Neural cell (in vitro differentiated cells): ENCODE data around the gene ARHGAP4.

Experiments used
- EP300 ChIP-seq: fragments of 450-650 bp; conservative IDR thresholded peaks from 2 replicates; pipeline ENCODE4 v1.6.1; 2014; ENCODE audit warnings: antibody characterized with exemption, mild to moderate bottlenecking, moderate library complexity; ENCODE audit not compliant: poor library complexity, severe bottlenecking
- EZH2 ChIP-seq: fragments of 200-600, 300-800 bp; shearing (Covaris generic), sonication (generic); IDR thresholded peaks from 2 replicates; pipeline ENCODE4 v1.6.1; 2014; ENCODE audit warnings: antibody characterized with exemption, low read length, borderline replicate concordance, mild to moderate bottlenecking; ENCODE audit not compliant: insufficient read depth, poor library complexity, severe bottlenecking
- POLR2AphosphoS5 ChIP-seq: IDR thresholded peaks from 2 replicates; pipeline ENCODE4 v1.6.1; 2012
- TF ChIP-seq, protein P1 (sequence below): fragments of 450-650 bp; IDR thresholded peaks from 2 replicates; pipeline ENCODE4 v1.5.1; 2014; ENCODE audit warnings: antibody characterized with exemption, mild to moderate bottlenecking, moderate library complexity; ENCODE audit not compliant: poor library complexity, severe bottlenecking

DNA sequence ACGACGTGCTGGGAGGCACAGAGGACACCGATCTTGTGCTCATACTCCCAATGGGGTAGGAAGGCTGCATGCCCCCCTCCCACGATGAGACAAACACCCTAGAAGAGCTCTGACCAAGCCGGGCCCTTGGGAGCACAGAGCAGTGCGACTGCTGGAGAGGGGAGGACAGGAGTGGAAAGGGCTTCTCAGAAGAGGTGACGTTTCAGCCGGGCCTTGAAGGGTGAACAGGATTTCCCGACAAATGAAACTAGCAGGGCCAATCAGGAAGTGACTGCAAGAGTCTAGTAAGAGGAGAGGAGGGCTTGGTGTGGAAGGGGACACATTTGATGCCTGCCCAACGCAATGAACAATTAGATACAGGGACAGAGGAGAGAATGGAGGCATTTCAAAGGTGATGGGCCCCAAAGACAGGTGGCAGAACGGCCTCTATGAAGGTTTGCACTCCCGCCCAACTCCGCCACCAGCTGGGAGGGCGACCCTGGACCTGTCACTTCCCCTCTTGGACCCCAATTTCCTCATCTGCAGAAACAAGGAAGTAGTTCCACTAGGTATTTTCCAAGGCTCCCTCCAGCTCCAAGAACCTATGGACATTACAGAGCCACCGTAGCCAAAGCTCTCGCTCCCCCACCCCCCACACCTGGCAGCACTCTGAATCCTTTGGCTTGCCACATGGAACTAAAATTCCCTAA is 41.6 kb upstream of the ARHGAP4 start:
- TF ChIP-seq, protein P1, sequence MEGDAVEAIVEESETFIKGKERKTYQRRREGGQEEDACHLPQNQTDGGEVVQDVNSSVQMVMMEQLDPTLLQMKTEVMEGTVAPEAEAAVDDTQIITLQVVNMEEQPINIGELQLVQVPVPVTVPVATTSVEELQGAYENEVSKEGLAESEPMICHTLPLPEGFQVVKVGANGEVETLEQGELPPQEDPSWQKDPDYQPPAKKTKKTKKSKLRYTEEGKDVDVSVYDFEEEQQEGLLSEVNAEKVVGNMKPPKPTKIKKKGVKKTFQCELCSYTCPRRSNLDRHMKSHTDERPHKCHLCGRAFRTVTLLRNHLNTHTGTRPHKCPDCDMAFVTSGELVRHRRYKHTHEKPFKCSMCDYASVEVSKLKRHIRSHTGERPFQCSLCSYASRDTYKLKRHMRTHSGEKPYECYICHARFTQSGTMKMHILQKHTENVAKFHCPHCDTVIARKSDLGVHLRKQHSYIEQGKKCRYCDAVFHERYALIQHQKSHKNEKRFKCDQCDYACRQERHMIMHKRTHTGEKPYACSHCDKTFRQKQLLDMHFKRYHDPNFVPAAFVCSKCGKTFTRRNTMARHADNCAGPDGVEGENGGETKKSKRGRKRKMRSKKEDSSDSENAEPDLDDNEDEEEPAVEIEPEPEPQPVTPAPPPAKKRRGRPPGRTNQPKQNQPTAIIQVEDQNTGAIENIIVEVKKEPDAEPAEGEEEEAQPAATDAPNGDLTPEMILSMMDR: no peak
- TF ChIP-seq POLR2AphosphoS5 (no peak), EP300 (no peak), EZH2 (no peak)
